Measurements from ENCODE around the gene NGDN. TPM values are rescaled to one million over a fixed set of nuclear protein-coding genes. Genes with fewer than 3 reads are reported as not detected.
A peak's percentile ranks its signal among the peaks of the same experiment; 100 is the strongest.

The NGDN gene
- polyA plus RNA-seq, 1 of the 3 experiments (the other 2 are of a cell fraction), result 64.3 TPM

GRCh38 chr14:23481979-23482822, 12.7 kb downstream of the NGDN start:
- Histone ChIP-seq H3K27me3 (ENCODE audit: insufficient read depth) (no peaks in the 10 kb centered on the region), H3K4me1 (ENCODE audit: control insufficient read depth in 1 of 2, insufficient read depth in 2 of 2, low read depth in 1 of 2, low read length in 1 of 2) (no peaks in the 10 kb centered on the region), H3K9me3 (no peaks in the 10 kb centered on the region), H4K20me1 (ENCODE audit: insufficient read depth) (0 out of 2 replicates have a peak, but pooled peaks cover 4% of the 10 kb centered on the region), H3K4me2 (no peak overlapping the region), H3K9ac (no peak overlapping the region), H3K27ac (ENCODE audit: low read depth in 2 of 2, low read length in 1 of 2) (no peak overlapping the region), H3K9me2 (no peaks in the 10 kb centered on the region), H3K79me2 (ENCODE audit: insufficient read depth) (peaks cover 6% of the 10 kb centered on the region; the same call in 1 of the 2 replicates), H3F3A (replicated peaks; ENCODE audit: insufficient read depth) (peaks cover 14% of the 10 kb centered on the region), H2AFZ (ENCODE audit: low read depth) (no peak overlapping the region), H3K36me3 (replicated peaks in 1 of 2; ENCODE audit: control insufficient read depth in 1 of 2, insufficient read depth in 2 of 2, low read length in 1 of 2) (peaks cover 40 to 54% of the 10 kb centered on the region in 2 experiments), H3K4me3 (ENCODE audit: low read depth in 2 of 2, low read length in 1 of 2) (no peak overlapping the region; a peak in 1 of 4 replicates)
- CTCF ChIA-PET, result interaction anchor here (0.6 to 26.4 kb wide), 19 partner anchors 9 to 152 kb away, joined by 3 to 785 read pairs (median 5); partner anchors contain the start of genes AP1G2 and THTPA
- 61% methylated on average over 7 of the region's 7 CpGs for WGBS (ENCODE audit: low lambda C conversion rate)
- DNase-seq, result peak; percentile 15
- POLR2A ChIA-PET, result interaction anchor here (0.9 to 1.6 kb wide), 3 partner anchors 73 to 79 kb away, joined by 3 to 4 read pairs (median 4); no protein-coding TSS in a partner anchor
- TF ChIP-seq RAD21 (IDR thresholded peaks at IDR 0.05; ENCODE audit: low read length) (peak; percentile 53), ELF1 (IDR thresholded peaks at IDR 0.05) (no peak), SMC3 (IDR thresholded peaks at IDR 0.05; ENCODE audit: low read depth, low read length) (peak; percentile 7; the same call in 1 of the 2 replicates), PBX3 (IDR thresholded peaks at IDR 0.05) (no peak), MXI1 (IDR thresholded peaks at IDR 0.05; ENCODE audit: low read depth, low read length) (no peak), CTCF (IDR thresholded peaks at IDR 0.05) (0 out of 2 replicates have a peak, but pooled peaks have one; percentile 13)

GRCh38 chr14:23482823-23483148, 13.3 kb downstream of the NGDN start:
- Histone ChIP-seq H3K9ac (no peak overlapping the region), H3K9me3 (no peaks in the 10 kb centered on the region), H3K4me3 (ENCODE audit: low read depth in 2 of 2, low read length in 1 of 2) (no peak overlapping the region), H3K4me1 (ENCODE audit: control insufficient read depth in 1 of 2, insufficient read depth in 2 of 2, low read depth in 1 of 2, low read length in 1 of 2) (no peaks in the 10 kb centered on the region), H3K4me2 (no peak overlapping the region), H3K27ac (ENCODE audit: low read depth in 2 of 2, low read length in 1 of 2) (no peak overlapping the region), H4K20me1 (ENCODE audit: insufficient read depth) (0 out of 2 replicates have a peak, but pooled peaks cover 4% of the 10 kb centered on the region), H3K79me2 (ENCODE audit: insufficient read depth) (peaks cover 6% of the 10 kb centered on the region; the same call in 1 of the 2 replicates), H3F3A (replicated peaks; ENCODE audit: insufficient read depth) (peaks cover 8% of the 10 kb centered on the region), H2AFZ (ENCODE audit: low read depth) (no peak overlapping the region), H3K9me2 (no peaks in the 10 kb centered on the region), H3K27me3 (ENCODE audit: insufficient read depth) (no peaks in the 10 kb centered on the region), H3K36me3 (replicated peaks in 1 of 2; ENCODE audit: control insufficient read depth in 1 of 2, insufficient read depth in 2 of 2, low read length in 1 of 2) (peaks cover 39 to 51% of the 10 kb centered on the region in 2 experiments)
- no peak for TF ChIP-seq EZH2phosphoT487 (IDR thresholded peaks at IDR 0.05; ENCODE audit: borderline replicate concordance, low read depth)
- no peak for TF ChIP-seq IRF3 (IDR thresholded peaks at IDR 0.05; ENCODE audit: low read depth, low read length)
- TF ChIP-seq YY1 (IDR thresholded peaks at IDR 0.05; ENCODE audit: low read depth), result no peak
- TF ChIP-seq USF1 (IDR thresholded peaks at IDR 0.05; ENCODE audit: borderline replicate concordance, low read depth), result no peak
- TF ChIP-seq, protein P1, sequence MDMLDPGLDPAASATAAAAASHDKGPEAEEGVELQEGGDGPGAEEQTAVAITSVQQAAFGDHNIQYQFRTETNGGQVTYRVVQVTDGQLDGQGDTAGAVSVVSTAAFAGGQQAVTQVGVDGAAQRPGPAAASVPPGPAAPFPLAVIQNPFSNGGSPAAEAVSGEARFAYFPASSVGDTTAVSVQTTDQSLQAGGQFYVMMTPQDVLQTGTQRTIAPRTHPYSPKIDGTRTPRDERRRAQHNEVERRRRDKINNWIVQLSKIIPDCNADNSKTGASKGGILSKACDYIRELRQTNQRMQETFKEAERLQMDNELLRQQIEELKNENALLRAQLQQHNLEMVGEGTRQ (IDR thresholded peaks at IDR 0.05; ENCODE audit: borderline replicate concordance, low read depth, low read length), result no peak
- TF ChIP-seq FOXM1 (IDR thresholded peaks at IDR 0.05; ENCODE audit: low read depth), result no peak
- TF ChIP-seq, protein P2, sequence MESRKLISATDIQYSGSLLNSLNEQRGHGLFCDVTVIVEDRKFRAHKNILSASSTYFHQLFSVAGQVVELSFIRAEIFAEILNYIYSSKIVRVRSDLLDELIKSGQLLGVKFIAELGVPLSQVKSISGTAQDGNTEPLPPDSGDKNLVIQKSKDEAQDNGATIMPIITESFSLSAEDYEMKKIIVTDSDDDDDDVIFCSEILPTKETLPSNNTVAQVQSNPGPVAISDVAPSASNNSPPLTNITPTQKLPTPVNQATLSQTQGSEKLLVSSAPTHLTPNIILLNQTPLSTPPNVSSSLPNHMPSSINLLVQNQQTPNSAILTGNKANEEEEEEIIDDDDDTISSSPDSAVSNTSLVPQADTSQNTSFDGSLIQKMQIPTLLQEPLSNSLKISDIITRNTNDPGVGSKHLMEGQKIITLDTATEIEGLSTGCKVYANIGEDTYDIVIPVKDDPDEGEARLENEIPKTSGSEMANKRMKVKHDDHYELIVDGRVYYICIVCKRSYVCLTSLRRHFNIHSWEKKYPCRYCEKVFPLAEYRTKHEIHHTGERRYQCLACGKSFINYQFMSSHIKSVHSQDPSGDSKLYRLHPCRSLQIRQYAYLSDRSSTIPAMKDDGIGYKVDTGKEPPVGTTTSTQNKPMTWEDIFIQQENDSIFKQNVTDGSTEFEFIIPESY (IDR thresholded peaks at IDR 0.05; ENCODE audit: borderline replicate concordance, low read depth), result no peak
- TF ChIP-seq TCF12 (IDR thresholded peaks at IDR 0.05), result no peak
- TF ChIP-seq FOXJ3 (CRISPR knock-in tag; IDR thresholded peaks at IDR 0.05), result no peak
- no peak for TF ChIP-seq SIN3A (IDR thresholded peaks at IDR 0.05; ENCODE audit: borderline replicate concordance, low read depth, low read length)
- ChIA-PET POLR2A (interaction anchor here (0.9 to 1.4 kb wide), 2 partner anchors 74 to 78 kb away, joined by 3 to 4 read pairs; no protein-coding TSS in a partner anchor), CTCF (interaction anchor here (0.7 to 26.4 kb wide), 16 partner anchors 8 to 150 kb away, joined by 3 to 785 read pairs (median 6); partner anchors contain the start of genes AP1G2 and THTPA)
- DNase-seq, result no peak

All from SK-N-SH (cell line).